Esophagus muscularis mucosa (tissue), 4 donors: ENCODE measurements around the gene ACAN. TPM values are rescaled to one million over a fixed set of nuclear protein-coding genes. Genes with fewer than 3 reads are reported as not detected.

ENCODE experiments used
- DNase-seq: peaks from one replicate; pipeline ENCODE4 v3.0.0-alpha.2; 2017; ENCODE audit errors: extremely low spot score
- H3K27ac ChIP-seq, 4 donors: fragments of 200-600 bp; sonication (generic); replicated peaks in 1 of 4; 1 replicate in 3 of 4; 2 replicates in 1 of 4; pipeline ENCODE4 v1.5.1; 2016 to 2019; ENCODE audit warnings: mild to moderate bottlenecking in 1 of 4
- H3K27me3 ChIP-seq, 4 donors: fragments of 200-600 bp; sonication (generic); one replicate each; pipeline versions ENCODE4 v1.5.1 to v1.6.0; 2016 to 2019
- H3K36me3 ChIP-seq, 4 donors: fragments of 200-600 bp; sonication (generic); one replicate each; pipeline ENCODE4 v1.5.1; 2016 to 2019
- H3K4me1 ChIP-seq, 4 donors: fragments of 200-600 bp; sonication (generic); one replicate each; pipeline ENCODE4 v1.5.1; 2016 to 2019
- H3K4me3 ChIP-seq, 4 donors: fragments of 200-600 bp; sonication (generic); 1 replicate in 2 of 4; 2 replicates in 2 of 4; pipeline ENCODE4 v1.5.1; 2016 to 2019; ENCODE audit warnings: mild to moderate bottlenecking in 4 of 4, moderate library complexity in 1 of 4
- H3K9me3 ChIP-seq, 4 donors: fragments of 200-600 bp; sonication (generic); 1 replicate in 3 of 4; 2 replicates in 1 of 4; pipeline ENCODE4 v1.5.1; 2016 to 2019
- CTCF ChIP-seq, 3 experiments: fragments of 200-600 bp in 2 of 3; fragments of 450-650 bp in 1 of 3; sonication (generic) in 2 of 3; IDR thresholded peaks; one replicate each; pipeline ENCODE4 v1.5.1; 2017 to 2019; ENCODE audit warnings: antibody characterized with exemption in 3 of 3, mild to moderate bottlenecking in 2 of 3, moderate library complexity in 1 of 3
- EP300 ChIP-seq: sonication (generic); formaldehyde crosslinking; IDR thresholded peaks from one replicate; pipeline ENCODE4 v1.6.1; 2017; ENCODE audit warnings: antibody characterized with exemption
- POLR2A ChIP-seq: fragments of 450-650 bp; IDR thresholded peaks from one replicate; pipeline ENCODE4 v1.6.1; 2017; ENCODE audit warnings: antibody characterized with exemption, moderate library complexity, mild to moderate bottlenecking, low read depth
- POLR2AphosphoS5 ChIP-seq, 2 donors: sonication (generic); formaldehyde crosslinking; IDR thresholded peaks; one replicate each; pipeline ENCODE4 v1.6.1; 2017; ENCODE audit warnings: antibody characterized with exemption in 2 of 2
- WGBS: methylation state at CpG from one replicate; pipeline ENCODE4 v1.1.5; 2018; 5-methylcytosine and 5-hydroxymethylcytosine counted together
- intact Hi-C: fragments of 100-400 bp; cut with DNase I; formaldehyde crosslinking; loops from one replicate; pipeline ENCODE4 v1.15.1; 2023
- total RNA-seq, 4 donors: library from RNA; depleted of rRNA; stranded (reverse); fragments of >200 nt; gene quantifications; one replicate each; pipeline versions ENCODE4 v1.1.0 to v1.2.1, GENCODE V29; 2016

Gene ACAN
- total RNA-seq, 4 donors from 2014 or later, result under 0.01 to 0.11 (median 0.06) TPM; not detected in 1

GRCh38 chr15:88802250-88802990 is 816 bp upstream of the ACAN start:
- H3K4me1 ChIP-seq, result peaks cover 0 to 13% (median 10%) of the 10 kb centered on the region in 4 donors
- peak overlapping the region in 3 of 4 donors; percentile 8 to 22 (median 18) for H3K4me3 ChIP-seq
- TF ChIP-seq POLR2A (no peak), EP300 (no peak), POLR2AphosphoS5 (IDR thresholded peaks at IDR 0.05) (no peak), CTCF (IDR thresholded peaks at IDR 0.05) (no peak)
- H3K27ac ChIP-seq, result no peak overlapping the region
- no peaks in the 10 kb centered on the region for H3K9me3 ChIP-seq
- intact Hi-C loops, result no loop called here
- WGBS, result 8% methylated on average over 17 of the region's 20 CpGs
- no peaks in the 10 kb centered on the region for H3K36me3 ChIP-seq
- H3K27me3 ChIP-seq, result peaks cover 0 to 87% (median 25%) of the 10 kb centered on the region in 4 donors
- DNase-seq, result no peak

GRCh38 chr15:88802991-88803240 is 320 bp upstream of the ACAN start:
- intact Hi-C loops, result no loop called here
- H3K9me3 ChIP-seq, result no peaks in the 10 kb centered on the region
- H3K4me3 ChIP-seq, result peak overlapping the region in 3 of 4 donors; percentile 8 to 22 (median 18)
- H3K4me1 ChIP-seq, result peaks cover 0 to 13% (median 10%) of the 10 kb centered on the region in 4 donors
- peaks cover 0 to 89% (median 25%) of the 10 kb centered on the region in 4 donors for H3K27me3 ChIP-seq
- no peak for DNase-seq
- H3K36me3 ChIP-seq, result no peaks in the 10 kb centered on the region
- WGBS, result no CpG with 5 or more reads among the region's 28 CpGs
- TF ChIP-seq EP300, result no peak
- no peak for TF ChIP-seq CTCF (IDR thresholded peaks at IDR 0.05)
- no peak for TF ChIP-seq POLR2AphosphoS5 (IDR thresholded peaks at IDR 0.05)
- TF ChIP-seq POLR2A, result no peak
- no peak overlapping the region for H3K27ac ChIP-seq

- H3K9me3 ChIP-seq, result no peaks in the 10 kb centered on the region
- 20% methylated on average over 5 of the region's 10 CpGs for WGBS
- H3K27ac ChIP-seq, result no peak overlapping the region
- DNase-seq, result no peak
- peaks cover 0 to 13% (median 10%) of the 10 kb centered on the region in 4 donors for H3K4me1 ChIP-seq
- intact Hi-C loops, result no loop called here
- peak overlapping the region in 1 of 4 donors; percentile 22 for H3K4me3 ChIP-seq
- H3K36me3 ChIP-seq, result no peaks in the 10 kb centered on the region
- peaks cover 0 to 97% (median 25%) of the 10 kb centered on the region in 4 donors for H3K27me3 ChIP-seq
- TF ChIP-seq EP300 (no peak), POLR2AphosphoS5 (IDR thresholded peaks at IDR 0.05) (no peak), CTCF (IDR thresholded peaks at IDR 0.05) (no peak), POLR2A (no peak)
These were observed 648 bp downstream of the ACAN start for GRCh38 chr15:88803920-88804247.

- 54% methylated on average over 8 of the region's 10 CpGs for WGBS
- no peak overlapping the region for H3K4me3 ChIP-seq
- no peak for TF ChIP-seq CTCF (IDR thresholded peaks at IDR 0.05)
- TF ChIP-seq EP300, result no peak
- no peak for TF ChIP-seq POLR2A
- no peak for TF ChIP-seq POLR2AphosphoS5 (IDR thresholded peaks at IDR 0.05)
- DNase-seq, result no peak
- intact Hi-C loops, result no loop called here
- H3K27me3 ChIP-seq, result peaks cover 0 to 96% (median 25%) of the 10 kb centered on the region in 4 donors
- peaks cover 0 to 13% (median 10%) of the 10 kb centered on the region in 4 donors for H3K4me1 ChIP-seq
- no peaks in the 10 kb centered on the region for H3K36me3 ChIP-seq
- H3K27ac ChIP-seq, result no peak overlapping the region
- H3K9me3 ChIP-seq, result no peaks in the 10 kb centered on the region
These were observed 1.0 kb downstream of the ACAN start for GRCh38 chr15:88804257-88804656.
